Loucy (cell line): ENCODE measurements around the gene EVI5.

Source experiments
- H2AFZ ChIP-seq: fragments of 200-600 bp; sonication (generic); 2 replicates; pipeline ENCODE4 v1.6.0; 2016; ENCODE audit warnings: antibody characterized with exemption, mild to moderate bottlenecking, low read length, moderate library complexity
- H3F3A ChIP-seq: fragments of 200-600 bp; 2 replicates; pipeline ENCODE4 v1.6.0; 2016; ENCODE audit warnings: antibody characterized with exemption, low read depth, mild to moderate bottlenecking
- H3K27me3 ChIP-seq: fragments of 200-600 bp; sonication (generic); 2 replicates; pipeline ENCODE4 v1.6.1; 2014; ENCODE audit warnings: low read length, mild to moderate bottlenecking; ENCODE audit not compliant: insufficient read depth, poor library complexity, severe bottlenecking
- H3K36me3 ChIP-seq: fragments of 200-600 bp; sonication (generic); 2 replicates; pipeline ENCODE4 v1.6.1; 2016; ENCODE audit warnings: low read length; ENCODE audit not compliant: insufficient read depth
- H3K4me1 ChIP-seq: fragments of 200-600 bp; sonication (generic); 2 replicates; pipeline ENCODE4 v1.5.1; 2014; ENCODE audit warnings: low read length, mild to moderate bottlenecking; ENCODE audit not compliant: insufficient read depth, poor library complexity, severe bottlenecking
- H3K4me2 ChIP-seq: fragments of 200-600 bp; sonication (generic); 2 replicates; pipeline ENCODE4 v1.6.0; 2014; ENCODE audit warnings: antibody characterized with exemption, low read length, low read depth, mild to moderate bottlenecking; ENCODE audit not compliant: poor library complexity, severe bottlenecking
- H3K4me3 ChIP-seq: fragments of 200-600 bp; sonication (generic); 2 replicates; pipeline ENCODE4 v1.5.1; 2014; ENCODE audit warnings: low read length, mild to moderate bottlenecking, mixed read lengths; ENCODE audit not compliant: poor library complexity, severe bottlenecking
- H3K79me2 ChIP-seq: fragments of 200-600 bp; sonication (generic); 2 replicates; pipeline ENCODE4 v1.6.1; 2014; ENCODE audit warnings: low read length; ENCODE audit not compliant: insufficient read depth
- H3K9ac ChIP-seq: fragments of 200-600 bp; sonication (generic); 2 replicates; pipeline ENCODE4 v1.6.0; 2014; ENCODE audit warnings: mild to moderate bottlenecking, low read depth, low read length, moderate library complexity; ENCODE audit not compliant: poor library complexity, severe bottlenecking
- H3K9me2 ChIP-seq: fragments of 200-600 bp; sonication (generic); replicated peaks from 2 replicates; pipeline ENCODE4 v1.6.1; 2016; ENCODE audit warnings: low read depth, low read length, mixed read lengths
- H3K9me3 ChIP-seq: fragments of 200-600 bp; sonication (generic); 2 replicates; pipeline ENCODE4 v1.6.1; 2014; ENCODE audit warnings: mild to moderate bottlenecking, antibody characterized with exemption, low read length, low read depth; ENCODE audit not compliant: insufficient read depth
- H4K20me1 ChIP-seq: fragments of 200-600 bp; sonication (generic); 2 replicates; pipeline ENCODE4 v1.6.0; 2014; ENCODE audit warnings: antibody characterized with exemption, low read length, mild to moderate bottlenecking; ENCODE audit not compliant: insufficient read depth, poor library complexity, severe bottlenecking
- CTCF ChIP-seq: fragments of 200-600 bp; sonication (generic); conservative IDR thresholded peaks from 2 replicates; pipeline ENCODE4 v1.5.1; 2014; ENCODE audit warnings: mild to moderate bottlenecking, antibody characterized with exemption, low read length
- EZH2phosphoT487 ChIP-seq: fragments of 200-600 bp; IDR thresholded peaks from 2 replicates; pipeline ENCODE4 v1.6.1; 2018; ENCODE audit warnings: antibody characterized with exemption, mild to moderate bottlenecking, moderate library complexity, borderline replicate concordance

Gene EVI5

GRCh38 chr1:92503926-92504285 lies 281.0 kb downstream of the EVI5 start:
- H3K4me3 ChIP-seq: no peak overlapping the region
- H3K9me2 ChIP-seq: no peaks in the 10 kb centered on the region
- no peaks in the 10 kb centered on the region for H3K27me3 ChIP-seq
- H3K36me3 ChIP-seq: no peaks in the 10 kb centered on the region
- no peak overlapping the region for H3K4me2 ChIP-seq
- H2AFZ ChIP-seq: no peak overlapping the region
- no peaks in the 10 kb centered on the region for H3F3A ChIP-seq
- no peak overlapping the region for H3K9ac ChIP-seq
- no peaks in the 10 kb centered on the region for H4K20me1 ChIP-seq
- TF ChIP-seq EZH2phosphoT487 (no peak), CTCF (no peak)
- no peaks in the 10 kb centered on the region for H3K9me3 ChIP-seq
- H3K79me2 ChIP-seq: no peaks in the 10 kb centered on the region
- peaks cover 8% of the 10 kb centered on the region for H3K4me1 ChIP-seq

- Histone ChIP-seq H3K9ac (no peak overlapping the region), H3K4me2 (no peak overlapping the region), H3K4me3 (no peak overlapping the region), H3K27me3 (no peaks in the 10 kb centered on the region), H3K4me1 (peaks cover 8% of the 10 kb centered on the region), H3K36me3 (no peaks in the 10 kb centered on the region), H2AFZ (no peak overlapping the region), H3K79me2 (no peaks in the 10 kb centered on the region), H4K20me1 (no peaks in the 10 kb centered on the region), H3K9me2 (no peaks in the 10 kb centered on the region), H3K9me3 (no peaks in the 10 kb centered on the region), H3F3A (no peaks in the 10 kb centered on the region)
- TF ChIP-seq CTCF: no peak
- no peak for TF ChIP-seq EZH2phosphoT487
Observed at GRCh38 chr1:92503043-92503925, 281.6 kb downstream of the EVI5 start.

- Histone ChIP-seq H3K9ac (no peak overlapping the region), H4K20me1 (no peaks in the 10 kb centered on the region), H3K36me3 (no peaks in the 10 kb centered on the region), H3K4me2 (no peak overlapping the region), H3F3A (no peaks in the 10 kb centered on the region), H2AFZ (no peak overlapping the region), H3K9me3 (no peaks in the 10 kb centered on the region), H3K4me1 (peaks cover 8% of the 10 kb centered on the region), H3K79me2 (no peaks in the 10 kb centered on the region), H3K4me3 (no peak overlapping the region), H3K27me3 (no peaks in the 10 kb centered on the region), H3K9me2 (no peaks in the 10 kb centered on the region)
- TF ChIP-seq CTCF: no peak
Observed at GRCh38 chr1:92502247-92502646, 282.7 kb downstream of the EVI5 start.
